OCI-LY7 (cell line): Measurements from ENCODE around the gene PFKP. TPM values are rescaled to one million over a fixed set of nuclear protein-coding genes. Genes with fewer than 3 reads are reported as not detected.
A peak's percentile ranks its signal among the peaks of the same experiment; 100 is the strongest.

ENCODE experiments used
- BruUV-seq: library from RNA; stranded (reverse); fragments of 400-500 nt; replicated peaks from 2 replicates; lab custom pipeline; 2021; lab: Mats Ljungman, UMichigan
- CTCF ChIA-PET: fragments of 300-600 bp; sonication (Branson Sonifier 250); formaldehyde crosslinking; loops from one replicate; lab custom pipeline; 2022; ENCODE audit warnings: antibody characterized with exemption; ENCODE audit not compliant: unreplicated experiment; lab: Charles Lee
- POLR2A ChIA-PET: fragments of 300-600 bp; sonication (Branson Sonifier 250); formaldehyde crosslinking; loops from one replicate; lab custom pipeline; 2022; ENCODE audit warnings: antibody characterized with exemption; lab: Charles Lee
- DNase-seq: peaks from one replicate; pipeline ENCODE4 v3.0.0-alpha.2; 2015; ENCODE audit warnings: low spot score
- H2AFZ ChIP-seq: fragments of 200-600 bp; sonication (generic), shearing (Covaris generic); 2 replicates; pipeline ENCODE4 v1.6.1; 2014; ENCODE audit warnings: mild to moderate bottlenecking, antibody characterized with exemption, low read length, moderate library complexity
- H3K27ac ChIP-seq: fragments of 200-600 bp; sonication (generic); 2 replicates; pipeline ENCODE4 v1.5.1; 2014; ENCODE audit warnings: mixed run types, low read depth, mild to moderate bottlenecking, moderate library complexity, low read length, inconsistent platforms; ENCODE audit not compliant: poor library complexity, severe bottlenecking
- H3K36me3 ChIP-seq: fragments of 200-600 bp; sonication (generic); 2 replicates; pipeline ENCODE4 v1.6.1; 2014; ENCODE audit warnings: mild to moderate bottlenecking, antibody characterized with exemption, low read length, moderate library complexity, mixed read lengths; ENCODE audit not compliant: insufficient read depth
- H3K4me1 ChIP-seq: fragments of 200-600 bp; sonication (generic); 2 replicates; pipeline ENCODE4 v1.5.1; 2014; ENCODE audit warnings: mild to moderate bottlenecking, low read length; ENCODE audit not compliant: insufficient read depth, poor library complexity, severe bottlenecking
- H3K4me2 ChIP-seq: fragments of 200-600 bp; sonication (generic); 2 replicates; pipeline ENCODE4 v1.6.1; 2014; ENCODE audit warnings: mild to moderate bottlenecking, low read length
- H3K4me3 ChIP-seq: fragments of 200-600 bp; sonication (generic); 2 replicates; pipeline ENCODE4 v1.5.1; 2014; ENCODE audit warnings: mild to moderate bottlenecking, low read depth, low read length; ENCODE audit not compliant: poor library complexity, severe bottlenecking
- H3K79me2 ChIP-seq: fragments of 200-600 bp; sonication (generic); 2 replicates; pipeline ENCODE4 v1.6.1; 2016; ENCODE audit warnings: low read depth, mild to moderate bottlenecking, low read length, moderate library complexity, mixed read lengths; ENCODE audit not compliant: insufficient read depth
- H3K9me2 ChIP-seq: fragments of 200-600 bp; sonication (generic); 2 replicates; pipeline ENCODE4 v1.6.1; 2016; ENCODE audit warnings: mild to moderate bottlenecking, low read length, mixed read lengths; ENCODE audit not compliant: insufficient read depth
- H3K9me3 ChIP-seq: fragments of 200-600 bp; sonication (generic); 2 replicates; pipeline ENCODE4 v1.6.1; 2014; ENCODE audit warnings: mild to moderate bottlenecking, mixed run types, low read length, mixed read lengths
- H4K20me1 ChIP-seq: fragments of 200-600 bp; sonication (generic); 2 replicates; pipeline ENCODE4 v1.6.1; 2014; ENCODE audit warnings: mild to moderate bottlenecking, antibody characterized with exemption, low read length, moderate library complexity, mixed read lengths; ENCODE audit not compliant: insufficient read depth
- CTCF ChIP-seq: fragments of 200-600 bp; sonication (generic); conservative IDR thresholded peaks from 2 replicates; pipeline ENCODE4 v1.5.1; 2014; ENCODE audit warnings: mild to moderate bottlenecking, antibody characterized with exemption, low read length, moderate library complexity, mixed read lengths
- EZH2phosphoT487 ChIP-seq: fragments of 200-600 bp; sonication (generic); IDR thresholded peaks from 2 replicates; pipeline ENCODE4 v1.6.1; 2018; ENCODE audit warnings: low read depth, borderline replicate concordance, mild to moderate bottlenecking, mixed run types, antibody characterized with exemption, low read length, moderate library complexity, mixed read lengths
- intact Hi-C: fragments of 100-400 bp; cut with micrococcal nuclease; formaldehyde crosslinking; loops from one replicate; pipeline ENCODE4 v1.10.0; 2022; ENCODE audit not compliant: unreplicated experiment
- total RNA-seq, 2 experiments: library from RNA; depleted of rRNA in 1 of 2; stranded (reverse); fragments of >200 nt in 1 of 2; shearing (Covaris generic) in 1 of 2; gene quantifications; 2 replicates each; pipeline ENCODE4 v1.2.3, GENCODE V29; 2014 to 2022

The PFKP gene
- total RNA-seq, 2 experiments from 2014 or later: 85.4 to 154 TPM

DNA sequence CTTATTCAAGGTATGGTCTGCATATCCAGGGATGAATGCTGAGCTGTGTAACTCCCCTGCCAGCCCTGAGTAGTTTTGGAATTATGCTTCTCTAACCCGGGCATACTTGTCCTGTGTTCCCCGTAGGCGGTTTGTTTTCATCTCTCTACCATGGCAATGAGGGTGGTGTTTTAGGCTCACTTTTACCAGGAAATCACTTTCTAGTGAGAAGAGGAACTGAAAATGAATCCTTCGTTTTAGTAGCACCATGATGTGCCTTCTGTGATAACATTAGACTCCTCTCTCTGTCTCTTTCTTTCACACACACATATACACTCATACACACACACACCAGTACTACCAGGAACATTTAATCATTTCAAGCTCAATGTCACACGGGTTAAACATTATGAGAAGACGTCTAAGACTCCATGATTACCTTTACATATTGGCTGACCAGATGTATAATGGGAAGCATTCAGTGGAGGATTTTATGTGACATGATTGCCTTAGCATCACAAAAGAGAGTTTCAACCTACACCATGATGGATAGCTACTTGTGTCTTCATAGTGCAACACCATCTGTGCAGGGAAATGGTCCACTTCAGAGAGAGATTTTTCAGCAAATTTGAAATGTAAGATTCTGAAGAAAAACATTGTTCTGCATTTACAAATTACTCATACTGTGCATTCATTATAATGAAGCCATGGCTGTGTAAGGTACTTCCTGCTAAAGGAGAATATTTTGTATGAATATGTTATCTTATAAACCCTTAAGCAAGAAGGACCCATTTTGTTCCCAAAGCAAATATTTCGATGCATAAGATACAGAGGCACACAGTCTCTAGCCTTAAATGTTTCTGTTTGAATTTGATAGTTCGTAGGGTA lies 31.0 kb upstream of the PFKP start:
- TF ChIP-seq CTCF (no peak), EZH2phosphoT487 (no peak)
- Histone ChIP-seq H2AFZ (no peak overlapping the region), H4K20me1 (no peaks in the 10 kb centered on the region), H3K79me2 (no peaks in the 10 kb centered on the region), H3K9me2 (no peaks in the 10 kb centered on the region), H3K4me3 (no peak overlapping the region), H3K9me3 (no peaks in the 10 kb centered on the region), H3K4me2 (no peak overlapping the region), H3K36me3 (no peaks in the 10 kb centered on the region), H3K27ac (no peak overlapping the region), H3K4me1 (no peaks in the 10 kb centered on the region)
- no TSS peak for BruUV-seq
- intact Hi-C loops: no loop called here
- peak; percentile 25 for DNase-seq
- ChIA-PET POLR2A (no interaction called here), CTCF (no interaction called here)

DNA sequence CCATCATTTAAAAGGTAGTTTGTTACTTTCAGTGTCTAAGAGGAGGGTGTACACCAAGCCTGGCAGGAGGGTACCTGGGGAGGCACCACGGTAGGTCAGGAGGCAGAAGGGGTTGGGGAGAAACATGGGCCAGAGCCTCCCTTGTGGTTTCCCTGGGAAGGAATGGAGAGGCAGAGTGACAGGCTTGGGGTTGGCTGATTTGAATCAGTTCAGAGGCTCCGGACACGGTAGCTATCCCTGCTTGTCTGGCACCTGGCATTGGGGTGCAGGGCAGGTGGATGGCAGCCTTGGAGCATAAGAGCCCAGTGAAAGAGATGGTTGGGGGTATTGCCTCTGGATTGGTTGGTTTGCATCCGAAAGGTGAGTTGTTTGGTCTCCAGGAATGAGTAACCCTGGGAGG lies 30.2 kb upstream of the PFKP start:
- POLR2A ChIA-PET: no interaction called here
- no TSS peak for BruUV-seq

More for the DNA sequence above, 30.2 kb upstream of the PFKP start:
- H3K9me3 ChIP-seq: no peaks in the 10 kb centered on the region
- no peak overlapping the region for H3K27ac ChIP-seq
- no peak for TF ChIP-seq CTCF
- no peak for TF ChIP-seq EZH2phosphoT487
- CTCF ChIA-PET: no interaction called here
- no peak for DNase-seq
- H3K4me3 ChIP-seq: no peak overlapping the region
- H3K9me2 ChIP-seq: no peaks in the 10 kb centered on the region
- H2AFZ ChIP-seq: no peak overlapping the region
- H3K4me1 ChIP-seq: no peaks in the 10 kb centered on the region
- no peak overlapping the region for H3K4me2 ChIP-seq
- no peaks in the 10 kb centered on the region for H4K20me1 ChIP-seq
- no peaks in the 10 kb centered on the region for H3K79me2 ChIP-seq
- intact Hi-C loops: no loop called here
- no peaks in the 10 kb centered on the region for H3K36me3 ChIP-seq
